ENCODE measurements around the gene TMF1.

The TMF1 gene

GRCh38 chr3:69079269-69080159 lies 27.4 kb upstream of the TMF1 start:
- DNase-seq, result no peak

GRCh38 chr3:69072928-69073327 lies 20.8 kb upstream of the TMF1 start:
- no peak for DNase-seq

- DNase-seq, result no peak
Measured at GRCh38 chr3:69066121-69066520, 14.0 kb upstream of the TMF1 start.

GRCh38 chr3:69065318-69065964 lies 13.3 kb upstream of the TMF1 start:
- DNase-seq, result peak in 1 of 2 donors; percentile 51

- DNase-seq, result no peak
Measured at GRCh38 chr3:69063636-69064035, 11.5 kb upstream of the TMF1 start.

GRCh38 chr3:69059688-69060087 lies 7.6 kb upstream of the TMF1 start:
- no peak for DNase-seq

- no peak for DNase-seq
Measured at GRCh38 chr3:69058947-69059224, 6.8 kb upstream of the TMF1 start.

- peak; percentile 13 to 51 for DNase-seq
Measured at GRCh38 chr3:69058180-69058946, 6.2 kb upstream of the TMF1 start.

- DNase-seq, result no peak
Measured at GRCh38 chr3:69052472-69052898, 352 bp upstream of the TMF1 start.

- no peak for DNase-seq
Measured at GRCh38 chr3:69048990-69049389, 3.1 kb downstream of the TMF1 start.

- DNase-seq, result no peak
Measured at GRCh38 chr3:69044608-69045007, 7.5 kb downstream of the TMF1 start.

- DNase-seq, result peak in 1 of 2 donors; percentile 7
Measured at GRCh38 chr3:69033470-69033869, 18.7 kb downstream of the TMF1 start.

- no peak for DNase-seq
Measured at GRCh38 chr3:69032737-69033136, 19.4 kb downstream of the TMF1 start.

- no peak for DNase-seq
Measured at GRCh38 chr3:69032142-69032541, 20.0 kb downstream of the TMF1 start.

- no peak for DNase-seq
Measured at GRCh38 chr3:69031635-69032034, 20.5 kb downstream of the TMF1 start.

- no peak for DNase-seq
Measured at GRCh38 chr3:69020857-69021256, 31.3 kb downstream of the TMF1 start.

GRCh38 chr3:69020424-69020823 lies 31.7 kb downstream of the TMF1 start:
- no peak for DNase-seq

- DNase-seq, result no peak
Measured at GRCh38 chr3:69016901-69017300, 35.2 kb downstream of the TMF1 start.

GRCh38 chr3:69016102-69016501 lies 36.0 kb downstream of the TMF1 start:
- no peak for DNase-seq

- no peak for DNase-seq
Measured at GRCh38 chr3:69014022-69014580, 38.0 kb downstream of the TMF1 start.

GRCh38 chr3:69013253-69014021 lies 38.7 kb downstream of the TMF1 start, which contains the start of gene EOGT:
Gene EOGT, minus strand, starts transcription at chr3:69013684. Its CDS starts 3,838 bp downstream, at chr3:69009846.
- DNase-seq, result peak; percentile 80 to 85

GRCh38 chr3:69012800-69013252 lies 39.3 kb downstream of the TMF1 start:
- DNase-seq, result peak; percentile 28 to 31

Measured in CD4-positive, alpha-beta T cell treated with Interleukin-1 beta for 1 hour (primary cell).